Loucy (cell line): ENCODE measurements around the gene CCDC57.
"Not testable (repeated sequence)": the region's sequence is repeated elsewhere in the genome, so short reads cannot be mapped to it uniquely, and the experiment has no call there.

Source experiments
- CTCF ChIP-seq: fragments of 200-600 bp; sonication (generic); conservative IDR thresholded peaks from 2 replicates; pipeline ENCODE4 v1.5.1; 2014; ENCODE audit warnings: mild to moderate bottlenecking, antibody characterized with exemption, low read length
- EZH2phosphoT487 ChIP-seq: fragments of 200-600 bp; IDR thresholded peaks from 2 replicates; pipeline ENCODE4 v1.6.1; 2018; ENCODE audit warnings: antibody characterized with exemption, mild to moderate bottlenecking, moderate library complexity, borderline replicate concordance

- not testable (repeated sequence) for TF ChIP-seq CTCF, EZH2phosphoT487
Observed at GRCh38 chr17:82254096-82254495, 41.5 kb upstream of the CCDC57 start.
